Skeletal muscle satellite cell (primary cell): Measurements from ENCODE around the gene RNF17.

Experiments used
- H3K27me3 ChIP-seq: 2 replicates; pipeline ENCODE4 v1.7.0; 2013; ENCODE audit warnings: low read length; ENCODE audit not compliant: control insufficient read depth, insufficient read depth
- H3K36me3 ChIP-seq: 2 replicates; pipeline ENCODE4 v1.7.0; 2013; ENCODE audit warnings: mild to moderate bottlenecking, control low read depth, low read length; ENCODE audit not compliant: insufficient read depth
- H3K4me1 ChIP-seq: 2 replicates; pipeline ENCODE4 v1.7.0; 2013; ENCODE audit warnings: low read length; ENCODE audit not compliant: control insufficient read depth, insufficient read depth
- H3K4me2 ChIP-seq: 2 replicates; pipeline ENCODE4 v1.7.0; 2013; ENCODE audit warnings: mild to moderate bottlenecking, low read length
- H3K4me3 ChIP-seq: 2 replicates; pipeline ENCODE4 v1.7.0; 2013; ENCODE audit warnings: low read length
- H3K9ac ChIP-seq: 2 replicates; pipeline ENCODE4 v1.7.0; 2013; ENCODE audit warnings: mild to moderate bottlenecking, low read depth, low read length, moderate library complexity
- H3K9me3 ChIP-seq: replicated peaks from 2 replicates; pipeline ENCODE4 v1.7.0; 2013; ENCODE audit warnings: mild to moderate bottlenecking, control low read depth, low read length

Gene RNF17

GRCh38 chr13:24745516-24745860 is 18.5 kb upstream of the RNF17 start:
- no peak overlapping the region for H3K9ac ChIP-seq
- H3K36me3 ChIP-seq: no peaks in the 10 kb centered on the region
- peaks cover 58% of the 10 kb centered on the region for H3K27me3 ChIP-seq
- no peaks in the 10 kb centered on the region for H3K9me3 ChIP-seq
- no peak overlapping the region for H3K4me3 ChIP-seq
- no peak overlapping the region for H3K4me2 ChIP-seq
- H3K4me1 ChIP-seq: peaks cover 7% of the 10 kb centered on the region

- peaks cover 7% of the 10 kb centered on the region for H3K4me1 ChIP-seq
- H3K4me2 ChIP-seq: no peak overlapping the region
- H3K9ac ChIP-seq: no peak overlapping the region
- H3K4me3 ChIP-seq: no peak overlapping the region
- H3K27me3 ChIP-seq: peaks cover 58% of the 10 kb centered on the region
- H3K9me3 ChIP-seq: no peaks in the 10 kb centered on the region
- H3K36me3 ChIP-seq: no peaks in the 10 kb centered on the region
These were observed 17.9 kb upstream of the RNF17 start for GRCh38 chr13:24745861-24746617.

- Histone ChIP-seq H3K9me3 (no peaks in the 10 kb centered on the region), H3K36me3 (no peaks in the 10 kb centered on the region), H3K4me2 (peak overlapping the region; percentile 66), H3K27me3 (peaks cover 64% of the 10 kb centered on the region), H3K4me1 (peaks cover 7% of the 10 kb centered on the region), H3K4me3 (no peak overlapping the region), H3K9ac (no peak overlapping the region)
These were observed 17.2 kb upstream of the RNF17 start for GRCh38 chr13:24746618-24747247.

GRCh38 chr13:24747248-24748060 is 16.5 kb upstream of the RNF17 start:
- peaks cover 70% of the 10 kb centered on the region for H3K27me3 ChIP-seq
- peak overlapping the region; percentile 66 for H3K4me2 ChIP-seq
- H3K36me3 ChIP-seq: no peaks in the 10 kb centered on the region
- H3K9ac ChIP-seq: no peak overlapping the region
- peaks cover 7% of the 10 kb centered on the region for H3K4me1 ChIP-seq
- H3K4me3 ChIP-seq: peak overlapping the region; percentile 58
- no peaks in the 10 kb centered on the region for H3K9me3 ChIP-seq

GRCh38 chr13:24748061-24748400 is 15.9 kb upstream of the RNF17 start:
- Histone ChIP-seq H3K27me3 (peaks cover 71% of the 10 kb centered on the region), H3K4me1 (peaks cover 7% of the 10 kb centered on the region), H3K36me3 (no peaks in the 10 kb centered on the region), H3K4me2 (peak overlapping the region; percentile 66), H3K9ac (no peak overlapping the region), H3K4me3 (peak overlapping the region; percentile 58), H3K9me3 (no peaks in the 10 kb centered on the region)

GRCh38 chr13:24759197-24759596 is 4.8 kb upstream of the RNF17 start:
- Histone ChIP-seq H3K4me1 (no peaks in the 10 kb centered on the region), H3K36me3 (no peaks in the 10 kb centered on the region), H3K4me2 (no peak overlapping the region), H3K9ac (no peak overlapping the region), H3K4me3 (no peak overlapping the region), H3K27me3 (peaks cover 6% of the 10 kb centered on the region), H3K9me3 (no peaks in the 10 kb centered on the region)

GRCh38 chr13:24764276-24764630 is 284 bp downstream of the RNF17 start:
- Histone ChIP-seq H3K4me2 (no peak overlapping the region), H3K9me3 (no peaks in the 10 kb centered on the region), H3K27me3 (peaks cover 2% of the 10 kb centered on the region), H3K36me3 (no peaks in the 10 kb centered on the region), H3K9ac (no peak overlapping the region), H3K4me1 (no peaks in the 10 kb centered on the region), H3K4me3 (no peak overlapping the region)

GRCh38 chr13:24777171-24777570 is 13.2 kb downstream of the RNF17 start:
- no peaks in the 10 kb centered on the region for H3K36me3 ChIP-seq
- no peak overlapping the region for H3K9ac ChIP-seq
- H3K4me2 ChIP-seq: no peak overlapping the region
- H3K9me3 ChIP-seq: no peaks in the 10 kb centered on the region
- no peaks in the 10 kb centered on the region for H3K4me1 ChIP-seq
- no peak overlapping the region for H3K4me3 ChIP-seq
- H3K27me3 ChIP-seq: no peaks in the 10 kb centered on the region

GRCh38 chr13:24784319-24784718 is 20.4 kb downstream of the RNF17 start:
- Histone ChIP-seq H3K27me3 (peaks cover 5% of the 10 kb centered on the region), H3K9me3 (no peaks in the 10 kb centered on the region), H3K4me2 (no peak overlapping the region), H3K36me3 (no peaks in the 10 kb centered on the region), H3K4me3 (no peak overlapping the region), H3K9ac (no peak overlapping the region), H3K4me1 (no peaks in the 10 kb centered on the region)

- H3K27me3 ChIP-seq: peaks cover 18% of the 10 kb centered on the region
- no peak overlapping the region for H3K4me2 ChIP-seq
- H3K9me3 ChIP-seq: no peaks in the 10 kb centered on the region
- no peak overlapping the region for H3K4me3 ChIP-seq
- H3K36me3 ChIP-seq: no peaks in the 10 kb centered on the region
- no peak overlapping the region for H3K9ac ChIP-seq
- H3K4me1 ChIP-seq: no peaks in the 10 kb centered on the region
These were observed 24.6 kb downstream of the RNF17 start for GRCh38 chr13:24788538-24788937.

- Histone ChIP-seq H3K36me3 (no peaks in the 10 kb centered on the region), H3K27me3 (peaks cover 13% of the 10 kb centered on the region), H3K4me3 (no peak overlapping the region), H3K4me1 (no peaks in the 10 kb centered on the region), H3K4me2 (no peak overlapping the region), H3K9ac (no peak overlapping the region), H3K9me3 (no peaks in the 10 kb centered on the region)
These were observed 38.1 kb downstream of the RNF17 start for GRCh38 chr13:24802074-24802473.
